GM12891 (cell line): ENCODE data around the gene RERE.

Experiments used
- POLR2A ChIP-seq: IDR thresholded peaks from 2 replicates; pipeline ENCODE4 v1.6.1; 2011; ENCODE audit warnings: low read depth, low read length, control low read depth
- POU2F2 ChIP-seq: IDR thresholded peaks from 2 replicates; pipeline ENCODE4 v1.6.1; 2011; ENCODE audit warnings: low read depth, mild to moderate bottlenecking, control low read depth, low read length, moderate library complexity
- SPI1 ChIP-seq: IDR thresholded peaks from 2 replicates; pipeline ENCODE4 v1.6.1; 2011; ENCODE audit warnings: low read depth, low read length, control low read depth

- no peak for TF ChIP-seq POLR2A
- TF ChIP-seq POU2F2 = no peak
- no peak for TF ChIP-seq SPI1
Measured at GRCh38 chr1:8525216-8525557, 292.3 kb downstream of the RERE start.
